DLD1 (cell line): Measurements from ENCODE around the gene ARHGAP24.
"Not testable (repeated sequence)": the region's sequence is repeated elsewhere in the genome, so short reads cannot be mapped to it uniquely, and the experiment has no call there.

Experiments
- in situ Hi-C: cut with HindIII; loops from 2 replicates; pipeline ENCODE4 v1.10.0; 2017; ENCODE audit warnings: low sequenced_read_pairs

Gene ARHGAP24

DNA sequence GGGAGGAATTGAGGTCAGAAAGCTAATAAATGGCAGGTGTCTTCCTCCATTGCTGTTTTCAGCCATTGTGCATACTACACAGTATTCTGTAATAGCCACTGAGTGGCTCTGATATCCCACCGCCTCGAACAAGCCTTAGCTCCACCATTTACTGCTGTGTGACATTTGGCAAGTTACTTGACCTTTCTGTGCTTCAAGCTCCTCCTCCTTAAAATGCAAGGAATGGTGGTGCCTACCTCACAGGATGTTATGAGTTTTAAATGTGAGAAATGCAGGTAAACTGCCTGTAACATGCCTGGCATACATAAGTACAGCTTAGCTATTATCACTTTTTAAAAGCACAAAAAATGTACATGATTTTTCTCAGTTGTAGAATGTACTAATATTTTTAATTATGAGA is 464.0 kb downstream of the ARHGAP24 start:
- in situ Hi-C loops = no loop called here

DNA sequence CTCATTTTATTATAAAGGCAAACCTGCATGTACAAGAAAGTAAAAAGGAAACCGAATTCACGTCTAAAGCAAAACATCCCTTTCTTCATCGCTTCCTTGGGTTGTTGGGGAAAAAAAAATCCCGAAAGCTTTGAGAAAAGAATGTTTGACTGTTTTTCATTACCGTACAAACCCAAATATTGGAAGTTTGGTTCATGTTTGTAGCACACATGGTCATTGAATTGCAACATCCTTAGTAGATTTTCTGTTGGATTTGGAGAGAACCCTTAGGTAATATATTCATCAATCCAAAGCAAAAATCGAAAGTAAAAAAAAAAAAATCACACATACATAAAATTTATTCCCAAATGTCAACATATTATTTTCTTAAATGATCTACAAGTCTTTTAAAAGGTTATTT is 464.6 kb downstream of the ARHGAP24 start:
- in situ Hi-C loops = no loop called here

- in situ Hi-C loops = no loop called here
Measured at GRCh38 chr4:85940151-85940550, 465.2 kb downstream of the ARHGAP24 start.

DNA sequence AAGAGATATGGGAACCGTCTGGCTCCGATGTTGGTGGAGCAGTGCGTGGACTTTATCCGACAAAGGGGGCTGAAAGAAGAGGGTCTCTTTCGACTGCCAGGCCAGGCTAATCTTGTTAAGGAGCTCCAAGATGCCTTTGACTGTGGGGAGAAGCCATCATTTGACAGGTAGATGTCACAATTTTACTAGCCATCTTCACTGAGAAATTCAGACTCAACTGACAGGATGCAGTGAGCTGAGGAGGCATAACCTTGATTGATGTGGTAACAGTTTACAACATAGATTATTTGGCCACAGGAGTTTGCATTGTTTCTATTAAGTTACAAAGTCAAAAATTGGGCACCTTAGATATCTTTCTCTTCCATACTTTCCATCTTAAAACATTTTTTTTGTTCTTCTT is 467.2 kb downstream of the ARHGAP24 start:
- in situ Hi-C loops = no loop called here

- in situ Hi-C loops = no loop called here
Measured at GRCh38 chr4:85946821-85947220, 471.9 kb downstream of the ARHGAP24 start.

DNA sequence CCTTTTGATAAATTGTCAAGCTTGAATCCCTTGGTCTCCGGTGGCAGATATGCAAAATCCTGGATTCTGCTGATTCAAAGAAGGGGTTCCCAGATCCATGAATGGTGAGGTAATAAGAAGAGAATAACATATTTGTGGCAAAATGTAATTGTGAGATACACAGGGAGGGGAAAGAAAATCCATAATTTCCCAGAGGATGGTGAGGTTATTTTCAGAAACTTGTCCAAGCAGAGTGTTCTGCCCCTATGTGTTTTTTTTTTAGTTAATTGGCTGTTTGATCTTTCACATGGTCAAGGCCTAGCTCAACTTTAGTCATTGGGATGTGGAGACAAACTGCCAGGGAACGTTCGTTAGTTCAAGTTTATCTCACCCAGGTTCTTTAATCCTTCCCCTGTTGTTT is 476.1 kb downstream of the ARHGAP24 start:
- in situ Hi-C loops = no loop called here

GRCh38 chr4:85952528-85952927 is 477.6 kb downstream of the ARHGAP24 start:
- in situ Hi-C loops = no loop called here

GRCh38 chr4:85952972-85953650 is 478.2 kb downstream of the ARHGAP24 start:
- in situ Hi-C loops = no loop called here

DNA sequence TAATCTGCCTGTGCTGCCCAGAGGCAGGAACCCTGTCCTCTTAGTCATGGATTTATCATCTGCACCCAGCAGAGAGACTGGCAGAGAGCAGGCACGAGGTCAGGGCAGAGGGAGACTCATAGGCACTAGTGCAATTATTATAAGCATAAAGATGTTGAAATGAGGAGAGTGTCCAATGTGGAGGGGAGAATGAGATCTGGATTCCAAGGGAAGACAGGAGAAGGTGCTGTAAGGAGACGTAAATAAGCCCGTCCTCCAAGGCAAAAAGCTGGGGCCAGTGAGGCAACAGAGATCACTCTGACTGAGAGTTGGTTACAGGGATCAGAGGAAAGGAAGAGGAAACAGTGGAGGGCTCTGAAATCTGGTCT is 478.7 kb downstream of the ARHGAP24 start:
- in situ Hi-C loops = no loop called here

DNA sequence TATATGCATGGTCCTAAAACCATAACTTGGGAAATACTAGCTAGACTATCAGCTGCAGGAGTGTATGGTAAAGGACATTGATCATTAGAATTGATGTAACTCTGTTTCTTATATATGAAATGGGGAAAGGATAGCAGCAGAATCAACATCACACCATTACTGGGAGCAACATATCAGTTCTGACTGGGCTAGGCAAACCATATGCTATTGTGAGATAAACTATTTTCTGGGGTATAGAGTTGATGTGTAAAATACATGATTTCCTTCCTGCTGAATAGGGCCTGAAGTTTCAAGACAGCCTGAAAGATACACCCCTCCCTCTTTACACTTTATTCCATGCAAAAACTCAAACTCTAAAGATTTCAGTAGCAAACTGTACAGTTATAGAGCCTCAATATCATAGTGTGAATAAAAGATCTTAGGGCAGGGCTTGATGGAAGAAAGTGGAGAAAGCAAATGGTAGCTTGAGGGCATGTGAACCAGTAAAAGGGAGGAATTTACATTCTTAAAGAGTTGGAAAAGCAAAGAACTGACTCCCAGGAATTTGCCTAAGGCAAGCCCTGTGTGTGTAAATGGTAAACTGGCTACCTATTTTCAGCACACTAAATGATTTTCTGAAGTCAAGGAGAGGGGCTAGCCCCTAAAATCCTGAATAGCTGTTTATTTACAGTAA is 480.8 kb downstream of the ARHGAP24 start:
- in situ Hi-C loops = no loop called here

DNA sequence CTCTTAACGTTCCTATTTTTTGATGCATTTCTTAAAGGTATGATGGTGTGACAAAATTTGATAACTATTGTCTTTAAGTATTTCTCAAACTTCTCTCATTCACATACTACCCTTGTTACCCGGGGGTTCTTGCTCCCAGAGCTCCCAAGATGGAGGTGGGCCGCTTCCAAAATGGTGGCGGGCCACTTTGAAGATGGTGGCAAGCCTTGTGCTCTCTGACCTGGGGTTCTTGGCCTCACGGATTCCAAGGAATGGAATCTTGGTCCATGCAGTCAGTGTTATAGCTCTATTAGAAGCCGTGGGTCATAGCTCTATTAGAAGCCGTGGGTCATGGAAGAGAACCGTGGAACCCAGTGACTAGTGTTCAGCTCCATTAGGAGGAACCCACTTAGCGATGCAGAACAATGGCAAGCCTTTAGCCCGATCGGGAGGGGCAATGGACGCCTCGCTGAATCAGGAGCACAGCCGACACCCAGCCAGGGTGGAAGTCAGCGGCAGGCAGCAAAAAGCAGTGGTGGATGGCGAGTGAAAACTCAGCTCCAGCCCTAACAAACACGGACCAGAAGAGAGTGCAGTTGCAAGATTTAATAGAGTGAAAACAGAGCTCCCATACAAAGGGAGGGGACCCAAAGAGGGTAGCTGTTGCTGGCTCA is 481.5 kb downstream of the ARHGAP24 start:
- in situ Hi-C loops = no loop called here

DNA sequence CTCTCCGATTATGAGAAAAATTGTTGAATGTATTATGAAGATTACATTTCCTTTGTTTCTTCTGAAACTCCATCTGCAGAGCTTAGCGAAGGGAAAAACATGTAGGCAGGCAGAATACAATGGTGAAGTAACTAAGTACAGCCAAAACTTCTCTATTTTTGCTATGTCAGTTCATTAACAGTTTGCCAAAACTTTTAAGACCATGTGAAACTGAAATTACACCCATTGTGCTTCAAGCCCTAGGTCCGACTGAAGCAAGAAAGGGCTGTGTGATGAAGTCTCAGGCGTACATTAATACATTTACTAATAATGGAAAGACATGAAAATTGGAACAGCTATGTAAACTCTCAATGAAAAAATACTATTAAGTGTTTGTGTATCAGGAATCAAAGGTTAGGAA is 486.9 kb downstream of the ARHGAP24 start:
- in situ Hi-C loops = no loop called here

DNA sequence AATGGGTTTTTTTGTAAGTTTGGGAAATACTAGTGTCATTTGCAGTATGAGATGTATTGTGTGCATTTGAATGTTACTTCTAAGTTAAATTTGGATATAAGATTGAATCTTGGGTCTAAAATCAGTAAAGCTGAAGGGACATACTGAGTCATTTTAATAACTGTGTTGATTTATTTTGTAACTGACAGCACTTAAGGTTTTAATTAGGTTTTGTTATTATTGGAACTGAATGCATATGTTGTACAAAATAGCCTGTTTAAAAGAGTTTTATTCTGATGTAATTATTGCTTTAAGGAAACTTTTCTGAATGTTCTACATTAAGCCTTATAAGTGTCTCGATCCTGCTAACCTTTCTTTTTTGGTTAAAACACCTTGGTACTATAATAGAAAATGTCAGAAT is 488.3 kb downstream of the ARHGAP24 start:
- in situ Hi-C loops = no loop called here

DNA sequence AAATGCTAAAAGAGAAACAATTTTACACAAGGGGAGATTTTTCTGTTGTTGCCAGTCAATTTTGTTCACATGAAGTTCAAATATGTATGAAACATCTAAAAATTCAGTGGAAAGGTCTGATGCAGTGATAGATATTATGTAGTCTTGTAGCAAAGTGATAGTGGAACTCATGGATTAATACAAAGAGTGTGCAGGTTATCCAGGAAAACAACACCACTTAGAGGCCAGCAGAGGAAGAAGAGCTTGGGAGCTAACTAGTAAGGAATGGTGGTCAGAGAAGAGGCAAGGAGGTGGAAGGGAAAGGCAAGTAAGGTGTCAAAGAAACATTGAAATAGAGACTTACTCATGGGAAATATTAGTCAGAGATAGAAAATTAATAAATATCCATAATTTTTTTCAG is 489.3 kb downstream of the ARHGAP24 start:
- in situ Hi-C loops = no loop called here

DNA sequence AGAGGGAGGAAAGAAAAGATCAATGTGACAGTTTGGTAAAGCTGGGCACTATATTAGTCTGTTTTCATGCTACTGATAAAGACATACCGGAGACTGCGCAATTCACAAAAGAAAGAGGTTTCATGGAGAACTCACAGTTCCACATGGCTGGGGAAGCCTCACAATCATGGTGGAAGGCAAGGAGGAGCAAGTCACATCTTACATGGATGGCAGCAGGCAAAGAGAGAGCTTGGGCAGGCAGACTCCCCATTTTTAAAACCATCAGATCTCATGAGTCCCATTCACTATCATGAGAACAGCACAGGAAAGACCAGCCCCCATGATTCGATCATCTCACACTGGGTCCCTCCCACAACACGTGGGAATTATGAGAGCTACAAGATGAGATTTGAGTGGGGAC is 490.1 kb downstream of the ARHGAP24 start:
- in situ Hi-C loops = not testable (repeated sequence)

- in situ Hi-C loops = no loop called here
Measured at GRCh38 chr4:85965529-85965928, 490.6 kb downstream of the ARHGAP24 start.

- in situ Hi-C loops = no loop called here
Measured at GRCh38 chr4:85966373-85966772, 491.4 kb downstream of the ARHGAP24 start.

DNA sequence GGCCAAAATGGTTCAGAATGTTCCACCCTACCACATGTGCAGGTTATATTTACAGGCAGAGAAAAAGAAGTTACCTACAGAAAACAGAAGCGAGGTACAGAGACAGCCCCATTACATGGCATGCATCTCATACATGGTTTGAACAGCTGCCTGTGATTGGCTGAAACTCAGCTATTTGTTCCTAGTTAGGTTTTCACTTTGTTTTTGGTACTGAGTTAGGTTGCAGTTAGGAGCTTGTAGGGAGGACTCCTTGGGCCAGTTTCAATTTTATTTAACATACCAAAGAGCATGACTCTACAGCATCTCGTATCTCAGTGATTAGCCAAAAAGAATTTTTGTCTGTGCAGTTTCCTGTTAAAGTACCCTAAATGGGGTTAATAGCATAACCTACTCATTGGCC is 492.9 kb downstream of the ARHGAP24 start:
- in situ Hi-C loops = no loop called here

- in situ Hi-C loops = no loop called here
Measured at GRCh38 chr4:85968945-85969819, 494.2 kb downstream of the ARHGAP24 start.

GRCh38 chr4:85970535-85970934 is 495.6 kb downstream of the ARHGAP24 start:
- in situ Hi-C loops = no loop called here

DNA sequence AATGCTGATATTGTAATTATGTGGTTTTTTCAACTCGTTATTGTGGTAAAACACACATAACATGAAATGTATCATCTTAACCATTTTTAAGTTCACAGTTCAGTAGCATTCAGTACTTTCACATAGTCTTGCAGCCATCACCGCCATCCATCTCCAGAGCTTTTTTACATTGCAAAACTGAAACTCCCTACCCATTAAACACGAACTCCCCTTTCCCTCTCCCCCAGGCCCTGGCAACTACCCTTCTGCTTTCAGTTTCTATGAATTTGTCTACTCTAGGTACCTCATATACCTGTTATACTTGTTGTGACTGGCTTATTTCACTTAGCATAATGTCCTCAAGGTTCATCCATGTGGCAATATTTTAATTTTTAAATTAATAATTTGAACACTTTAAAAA is 504.3 kb downstream of the ARHGAP24 start:
- in situ Hi-C loops = no loop called here
